Fibroblast of villous mesenchyme (primary cell): ENCODE measurements around the gene MED12L. TPM values are rescaled to one million over a fixed set of nuclear protein-coding genes. Genes with fewer than 3 reads are reported as not detected.

Experiments
- DNase-seq: peaks from one replicate; pipeline ENCODE4 v3.0.0-alpha.2; 2010; ENCODE audit warnings: low read depth
- H3K4me3 ChIP-seq: 2 replicates; pipeline ENCODE4 v1.5.1; 2011; ENCODE audit warnings: low read depth, mild to moderate bottlenecking, low read length
- CTCF ChIP-seq: IDR thresholded peaks from 2 replicates; pipeline ENCODE4 v1.5.1; 2012; ENCODE audit warnings: low read depth, mild to moderate bottlenecking, low read length; ENCODE audit not compliant: insufficient read depth
- total RNA-seq: library from RNA; depleted of rRNA; stranded (reverse); fragments of >200 nt; gene quantifications from 2 replicates; pipeline ENCODE4 v1.2.3, GENCODE V29; 2012

The MED12L gene
- total RNA-seq, 1 donor, result 1.3 TPM

GRCh38 chr3:151268267-151269235 lies 183.1 kb downstream of the MED12L start:
- no peak overlapping the region for H3K4me3 ChIP-seq
- TF ChIP-seq CTCF, result no peak
- DNase-seq, result no peak

GRCh38 chr3:151269631-151270030 lies 184.2 kb downstream of the MED12L start:
- H3K4me3 ChIP-seq, result no peak overlapping the region
- DNase-seq, result no peak
- TF ChIP-seq CTCF, result no peak

GRCh38 chr3:151275091-151275490 lies 189.6 kb downstream of the MED12L start:
- no peak for DNase-seq
- TF ChIP-seq CTCF, result no peak
- H3K4me3 ChIP-seq, result no peak overlapping the region

GRCh38 chr3:151276038-151276686 lies 190.7 kb downstream of the MED12L start:
- H3K4me3 ChIP-seq, result no peak overlapping the region
- no peak for TF ChIP-seq CTCF
- DNase-seq, result no peak

GRCh38 chr3:151276687-151277042 lies 191.2 kb downstream of the MED12L start:
- H3K4me3 ChIP-seq, result no peak overlapping the region
- no peak for DNase-seq
- TF ChIP-seq CTCF, result no peak

GRCh38 chr3:151278230-151278629 lies 192.8 kb downstream of the MED12L start, which contains the start of gene P2RY14:
P2RY14 (minus strand) TSS chr3:151278542; CDS start chr3:151214316, 64,226 bp downstream.
- no peak within 1 kb of the TSS for H3K4me3 ChIP-seq
- no peak for TF ChIP-seq CTCF
- no peak for DNase-seq
